HG03571 (cell line): ENCODE results near the gene PRR7.
"Not testable (repeated sequence)": the region's sequence is repeated elsewhere in the genome, so short reads cannot be mapped to it uniquely, and the experiment has no call there.

Experiments used
- ATAC-seq: cut with Tn5 transposase; IDR thresholded peaks from one replicate; pipeline ENCODE4 v1.9.1; 2021; ENCODE audit not compliant: unreplicated experiment

PRR7 gene

GRCh38 chr5:177483994-177484901 is 37.6 kb downstream of the PRR7 start:
- no peak for ATAC-seq

DNA sequence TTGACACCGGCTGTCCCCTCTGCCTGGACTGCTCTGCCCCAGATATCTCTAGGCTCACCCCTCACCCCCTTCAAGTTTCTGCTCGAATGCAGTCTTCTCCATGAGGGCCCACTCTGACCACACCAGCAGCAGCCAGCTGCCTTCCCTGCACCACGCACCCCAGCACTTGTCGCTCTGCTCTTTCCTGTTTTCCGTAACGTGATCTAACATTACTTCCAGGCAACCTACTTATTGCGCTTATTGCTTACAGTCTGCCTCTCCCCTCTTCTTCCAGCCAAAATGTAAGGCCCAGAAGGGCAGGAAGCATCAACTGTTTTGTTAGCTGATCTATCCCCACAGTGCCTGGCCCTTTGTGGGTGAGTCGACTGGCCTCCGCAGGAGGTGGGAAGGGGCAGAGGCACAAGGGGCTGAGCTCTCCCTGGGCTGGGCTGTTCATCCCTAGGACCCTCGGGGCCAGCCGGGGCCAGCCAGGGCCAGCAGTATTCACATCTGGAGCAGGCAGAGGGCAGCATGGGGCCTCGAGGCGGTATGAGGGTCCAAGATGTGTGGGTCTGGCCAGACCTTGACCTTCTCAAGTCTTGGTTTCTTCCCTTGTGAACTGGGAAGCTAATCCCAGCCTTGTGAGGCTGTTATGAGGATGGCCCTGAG is 38.4 kb downstream of the PRR7 start:
- no peak for ATAC-seq

GRCh38 chr5:177485753-177486152 is 39.1 kb downstream of the PRR7 start:
- ATAC-seq = not testable (repeated sequence)

- no peak for ATAC-seq
Observed at GRCh38 chr5:177486256-177486655, 39.6 kb downstream of the PRR7 start.

DNA sequence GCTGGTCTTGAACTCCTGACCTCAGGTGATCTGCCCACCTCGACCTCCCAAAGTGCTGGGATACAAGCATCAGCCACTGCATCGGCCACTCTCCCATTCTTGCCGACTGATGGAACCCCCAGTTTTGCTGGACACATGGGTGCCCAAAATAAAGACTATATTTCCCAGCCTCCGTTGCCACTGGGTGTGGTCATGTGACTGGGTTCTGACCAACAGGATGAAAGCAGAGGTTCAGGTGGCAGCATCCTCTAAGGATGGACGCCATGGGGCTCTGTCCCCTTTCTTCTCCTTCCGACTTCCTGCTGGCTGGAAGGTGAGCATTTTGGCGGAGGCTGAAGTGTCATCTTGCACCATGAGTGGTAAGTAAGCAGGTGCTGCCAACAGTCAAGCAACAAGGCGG is 40.5 kb downstream of the PRR7 start:
- ATAC-seq = no peak

GRCh38 chr5:177487975-177488374 is 41.4 kb downstream of the PRR7 start:
- ATAC-seq = no peak

DNA sequence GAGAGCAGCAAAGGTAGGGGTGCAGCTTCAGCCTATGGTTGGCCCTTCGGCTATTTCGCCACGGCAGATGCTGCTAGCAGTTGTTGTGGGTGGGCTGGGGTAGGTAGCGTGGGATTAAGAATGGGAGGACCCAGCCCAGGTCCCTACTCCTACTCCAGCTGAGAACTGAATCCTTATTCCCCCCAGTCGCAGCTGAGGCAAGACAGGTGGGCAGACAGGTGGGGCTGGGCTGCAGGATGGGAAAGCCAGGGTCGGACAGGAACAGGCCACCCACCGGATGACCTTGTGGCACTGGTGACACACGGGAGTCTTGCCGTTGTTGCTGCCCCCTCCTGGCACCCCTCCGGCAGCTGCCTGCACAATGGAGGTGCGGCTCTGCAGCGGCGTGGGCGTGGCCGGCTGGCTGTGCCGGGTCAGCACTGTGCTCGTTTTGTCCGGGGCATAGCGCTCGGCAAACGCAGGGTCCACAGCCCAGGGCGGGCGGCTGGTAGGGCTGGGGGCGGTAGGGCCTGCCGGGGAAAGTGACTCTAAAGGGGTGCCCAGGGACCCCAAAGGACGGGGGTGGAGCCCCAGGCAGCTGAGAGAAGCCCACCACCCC is 42.6 kb downstream of the PRR7 start:
- ATAC-seq = no peak

GRCh38 chr5:177490311-177490991 is 43.8 kb downstream of the PRR7 start:
- no peak for ATAC-seq

GRCh38 chr5:177490992-177491391 is 44.4 kb downstream of the PRR7 start:
- no peak for ATAC-seq

GRCh38 chr5:177491429-177491945 is 44.9 kb downstream of the PRR7 start:
- ATAC-seq = no peak

GRCh38 chr5:177491983-177492746 is 45.6 kb downstream of the PRR7 start:
- no peak for ATAC-seq

DNA sequence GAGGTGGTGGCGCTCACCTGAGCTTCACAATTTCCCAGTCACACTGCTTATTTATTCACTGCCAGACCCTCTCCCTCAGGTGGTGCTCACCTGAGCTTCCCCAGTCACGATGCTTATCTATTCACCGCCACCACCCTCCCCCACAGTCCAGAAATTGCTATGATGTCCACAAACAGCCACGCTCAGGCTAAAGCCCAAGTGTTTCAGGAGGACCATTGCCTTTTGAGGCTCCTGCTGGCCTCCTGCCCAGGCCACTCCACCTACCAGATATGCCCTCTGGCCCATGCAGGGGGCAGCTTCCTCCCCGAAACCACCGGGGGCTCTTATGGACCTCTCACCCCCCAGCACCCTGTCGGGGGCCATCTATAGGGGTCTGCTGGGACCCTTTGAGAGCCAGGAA is 46.2 kb downstream of the PRR7 start:
- ATAC-seq = no peak

- no peak for ATAC-seq
Observed at GRCh38 chr5:177493795-177494345, 47.3 kb downstream of the PRR7 start.

GRCh38 chr5:177494346-177495195 is 48.0 kb downstream of the PRR7 start:
- no peak for ATAC-seq

- ATAC-seq = no peak
Observed at GRCh38 chr5:177495243-177496060, 48.8 kb downstream of the PRR7 start.

DNA sequence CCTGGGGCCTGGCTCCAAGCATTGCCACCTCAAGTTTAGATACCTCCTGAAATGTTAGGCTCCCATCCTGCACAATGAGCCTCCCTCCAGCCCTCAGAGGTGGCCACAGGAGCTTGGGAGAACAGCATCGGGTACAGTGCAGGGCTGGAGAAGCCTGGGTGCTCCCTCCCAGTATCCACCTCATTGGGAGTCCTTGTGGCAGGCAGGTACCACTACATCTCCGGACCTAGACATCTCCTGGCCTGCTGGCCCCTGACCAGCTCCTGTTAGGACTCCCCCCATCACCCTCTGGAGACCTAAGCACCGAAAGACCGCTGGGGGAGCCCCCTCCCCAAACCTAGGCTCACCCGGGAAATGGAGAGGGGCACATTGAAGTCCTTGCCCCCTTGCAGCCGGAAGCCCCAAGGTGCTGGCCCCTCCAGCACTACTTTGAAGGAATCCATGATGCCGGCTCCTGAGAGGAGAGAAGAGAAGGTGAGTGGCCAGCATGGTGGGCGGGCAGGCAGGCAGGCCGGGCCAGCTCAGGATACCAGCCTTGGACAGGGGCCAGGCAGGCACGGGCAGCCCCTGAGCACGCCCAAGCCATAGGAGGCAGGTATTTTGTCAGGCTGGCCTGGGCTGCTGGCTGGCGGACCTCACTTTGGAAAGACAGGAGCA is 49.6 kb downstream of the PRR7 start:
- no peak for ATAC-seq

GRCh38 chr5:177496727-177497291 is 50.2 kb downstream of the PRR7 start:
- ATAC-seq = no peak
